Suprapubic skin (tissue), 4 donors: ENCODE results near the gene HHAT. TPM values are rescaled to one million over a fixed set of nuclear protein-coding genes. Genes with fewer than 3 reads are reported as not detected.

Experiments used
- DNase-seq, 2 donors: peaks; one replicate each; pipeline ENCODE4 v3.0.0-alpha.2; 2019; ENCODE audit warnings: low spot score in 2 of 2
- H3K27ac ChIP-seq: fragments of 200-600 bp; sonication (generic); one replicate; pipeline ENCODE4 v1.5.1; 2019
- H3K27me3 ChIP-seq: fragments of 200-600 bp; sonication (generic); one replicate; pipeline ENCODE4 v1.5.1; 2019
- H3K36me3 ChIP-seq: fragments of 200-600 bp; sonication (generic); one replicate; pipeline ENCODE4 v1.5.1; 2019
- H3K4me1 ChIP-seq: fragments of 200-600 bp; sonication (generic); one replicate; pipeline ENCODE4 v1.5.1; 2019
- H3K4me3 ChIP-seq: fragments of 200-600 bp; sonication (generic); one replicate; pipeline ENCODE4 v1.5.1; 2019; ENCODE audit warnings: mild to moderate bottlenecking
- H3K9me3 ChIP-seq: fragments of 200-600 bp; sonication (generic); one replicate; pipeline ENCODE4 v1.5.1; 2019
- CTCF ChIP-seq, 2 donors: fragments of 200-600 bp in 1 of 2; fragments of 450-650 bp in 1 of 2; sonication (generic) in 1 of 2; IDR thresholded peaks; one replicate each; pipeline ENCODE4 v1.5.1; 2016 to 2019; ENCODE audit warnings: antibody characterized with exemption in 2 of 2, mild to moderate bottlenecking in 1 of 2, moderate library complexity in 1 of 2
- EP300 ChIP-seq: sonication (generic); formaldehyde crosslinking; IDR thresholded peaks from one replicate; pipeline ENCODE4 v1.6.1; 2017; ENCODE audit warnings: antibody characterized with exemption
- POLR2A ChIP-seq, 2 donors: fragments of 450-650 bp; IDR thresholded peaks; one replicate each; pipeline ENCODE4 v1.6.1; 2017; ENCODE audit warnings: antibody characterized with exemption in 2 of 2, mild to moderate bottlenecking in 2 of 2, moderate library complexity in 2 of 2
- POLR2AphosphoS5 ChIP-seq, 3 donors: sonication (generic); formaldehyde crosslinking; IDR thresholded peaks; one replicate each; pipeline ENCODE4 v1.6.1; 2017; ENCODE audit warnings: antibody characterized with exemption in 3 of 3
- WGBS: methylation state at CpG from one replicate; pipeline ENCODE4 v1.1.5; 2018; 5-methylcytosine and 5-hydroxymethylcytosine counted together
- total RNA-seq, 4 donors: library from RNA; depleted of rRNA; stranded (reverse); fragments of >200 nt; gene quantifications; one replicate each; pipeline ENCODE4 v1.1.0, GENCODE V29; 2016

HHAT gene
- total RNA-seq: 10 to 100 TPM in 2 of 4 donors, 1 to 10 TPM in 2; 4.1 to 20.0 (median 9.3) TPM

GRCh38 chr1:210328746-210329503 is at the start of gene HHAT:
Gene HHAT, plus strand, starts transcription at chr1:210328902. Its CDS starts 20,074 bp downstream, at chr1:210348976.
- no peaks in the 10 kb centered on the region for H3K36me3 ChIP-seq
- 0% methylated on average over 42 of the region's 89 CpGs for WGBS
- peak; percentile 83 to 88 for DNase-seq
- TF ChIP-seq POLR2AphosphoS5 (IDR thresholded peaks at IDR 0.05) (peak in 1 of 3 donors; percentile 4), EP300 (no peak), POLR2A (IDR thresholded peaks at IDR 0.05) (no peak), CTCF (IDR thresholded peaks at IDR 0.05) (peak in 1 of 2 donors; percentile 16)
- peaks cover 20% of the 10 kb centered on the region for H3K4me1 ChIP-seq
- H3K9me3 ChIP-seq: peaks cover 3% of the 10 kb centered on the region
- peak within 1 kb of the TSS; percentile 91 for H3K4me3 ChIP-seq
- H3K27me3 ChIP-seq: no peaks in the 10 kb centered on the region
- peak within 1 kb of the TSS; percentile 97 for H3K27ac ChIP-seq

- no peaks in the 10 kb centered on the region for H3K27me3 ChIP-seq
- H3K27ac ChIP-seq: no peak overlapping the region
- no peaks in the 10 kb centered on the region for H3K36me3 ChIP-seq
- peaks cover 17% of the 10 kb centered on the region for H3K9me3 ChIP-seq
- no peak for DNase-seq
- WGBS: 82% methylated on average over 5 of the region's 5 CpGs
- no peaks in the 10 kb centered on the region for H3K4me1 ChIP-seq
- TF ChIP-seq EP300: no peak
- no peak for TF ChIP-seq POLR2A (IDR thresholded peaks at IDR 0.05)
- no peak overlapping the region for H3K4me3 ChIP-seq
These were observed 48.5 kb upstream of the HHAT start for GRCh38 chr1:210280221-210280620.

GRCh38 chr1:210288116-210288515 is 40.6 kb upstream of the HHAT start:
- no peak for DNase-seq
- Histone ChIP-seq H3K9me3 (no peaks in the 10 kb centered on the region), H3K27ac (no peak overlapping the region), H3K36me3 (no peaks in the 10 kb centered on the region), H3K4me1 (peaks cover 21% of the 10 kb centered on the region), H3K4me3 (no peak overlapping the region), H3K27me3 (no peaks in the 10 kb centered on the region)
- no peak for TF ChIP-seq POLR2AphosphoS5 (IDR thresholded peaks at IDR 0.05)
- TF ChIP-seq POLR2A (IDR thresholded peaks at IDR 0.05): no peak
- no peak for TF ChIP-seq CTCF (IDR thresholded peaks at IDR 0.05)
- TF ChIP-seq EP300: no peak
- WGBS: 90% methylated on average over 4 of the region's 4 CpGs

GRCh38 chr1:210289248-210289647 is 39.5 kb upstream of the HHAT start:
- 90% methylated on average over 4 of the region's 4 CpGs for WGBS

GRCh38 chr1:210291081-210291764 is 37.5 kb upstream of the HHAT start:
- 39% methylated on average over 8 of the region's 8 CpGs for WGBS
- TF ChIP-seq CTCF (IDR thresholded peaks at IDR 0.05) (no peak), EP300 (no peak), POLR2AphosphoS5 (IDR thresholded peaks at IDR 0.05) (no peak), POLR2A (IDR thresholded peaks at IDR 0.05) (no peak)
- no peaks in the 10 kb centered on the region for H3K9me3 ChIP-seq
- DNase-seq: no peak
- H3K4me3 ChIP-seq: no peak overlapping the region
- H3K4me1 ChIP-seq: peaks cover 48% of the 10 kb centered on the region
- no peaks in the 10 kb centered on the region for H3K36me3 ChIP-seq
- peak overlapping the region; percentile 74 for H3K27ac ChIP-seq
- H3K27me3 ChIP-seq: no peaks in the 10 kb centered on the region

More at GRCh38 chr1:210289248-210289647, 39.5 kb upstream of the HHAT start:
- no peak overlapping the region for H3K4me3 ChIP-seq
- H3K36me3 ChIP-seq: no peaks in the 10 kb centered on the region
- H3K4me1 ChIP-seq: peaks cover 29% of the 10 kb centered on the region
- DNase-seq: no peak
- H3K27me3 ChIP-seq: no peaks in the 10 kb centered on the region
- H3K27ac ChIP-seq: no peak overlapping the region
- no peaks in the 10 kb centered on the region for H3K9me3 ChIP-seq
- TF ChIP-seq POLR2A (IDR thresholded peaks at IDR 0.05) (no peak), CTCF (IDR thresholded peaks at IDR 0.05) (no peak), POLR2AphosphoS5 (IDR thresholded peaks at IDR 0.05) (no peak), EP300 (no peak)
